KMS-11 (cell line): ENCODE results near the gene GZMM.

Experiments used
- H2AFZ ChIP-seq: fragments of 200-600 bp; sonication (generic); 2 replicates; pipeline ENCODE4 v1.6.1; 2016; ENCODE audit warnings: antibody characterized with exemption, mixed run types, low read depth
- H3K27ac ChIP-seq: fragments of 200-600 bp; sonication (generic); 2 replicates; pipeline ENCODE4 v1.6.1; 2016; ENCODE audit warnings: mild to moderate bottlenecking, mixed run types
- H3K27me3 ChIP-seq: fragments of 200-600 bp; sonication (generic); 2 replicates; pipeline ENCODE4 v1.6.1; 2017; ENCODE audit warnings: mild to moderate bottlenecking, low read depth, mixed run types, moderate library complexity; ENCODE audit not compliant: insufficient read depth
- H3K36me3 ChIP-seq: fragments of 200-600 bp; sonication (generic); 2 replicates; pipeline ENCODE4 v1.6.1; 2017; ENCODE audit warnings: mild to moderate bottlenecking, mixed run types; ENCODE audit not compliant: insufficient read depth
- H3K4me1 ChIP-seq: fragments of 200-600 bp; sonication (generic); 2 replicates; pipeline ENCODE4 v1.6.1; 2016; ENCODE audit warnings: mild to moderate bottlenecking, low read depth, mixed run types; ENCODE audit not compliant: poor library complexity, severe bottlenecking
- H3K4me2 ChIP-seq: fragments of 200-600 bp; sonication (generic); 2 replicates; pipeline ENCODE4 v1.7.0; 2016; ENCODE audit warnings: mild to moderate bottlenecking, mixed run types
- H3K4me3 ChIP-seq: fragments of 200-600 bp; sonication (generic); IDR thresholded peaks from 2 replicates; pipeline ENCODE4 v1.6.1; 2017; ENCODE audit warnings: low read depth, low read length, mixed read lengths; ENCODE audit not compliant: insufficient read depth
- H3K79me2 ChIP-seq: fragments of 200-600 bp; sonication (generic); 2 replicates; pipeline ENCODE4 v1.6.1; 2016; ENCODE audit warnings: low read depth, mixed run types; ENCODE audit not compliant: insufficient read depth
- H3K9ac ChIP-seq: fragments of 200-600 bp; sonication (generic); 2 replicates; pipeline ENCODE4 v1.6.1; 2016; ENCODE audit warnings: mild to moderate bottlenecking, mixed run types
- H4K20me1 ChIP-seq: fragments of 200-600 bp; sonication (generic); 2 replicates; pipeline ENCODE4 v1.6.1; 2016; ENCODE audit warnings: mild to moderate bottlenecking, mixed run types; ENCODE audit not compliant: insufficient read depth
- CTCF ChIP-seq: fragments of 200-600 bp; sonication (generic); conservative IDR thresholded peaks from 2 replicates; pipeline ENCODE4 v1.6.1; 2017; ENCODE audit warnings: low read depth, mild to moderate bottlenecking, antibody characterized with exemption, low read length, moderate library complexity, mixed read lengths

GZMM gene

GRCh38 chr19:530134-531008 is 13.5 kb upstream of the GZMM start:
- Histone ChIP-seq H3K9ac (peak overlapping the region; percentile 39; the same call in 1 of the 2 replicates), H3K4me2 (peak overlapping the region; percentile 39; the same call in 1 of the 2 replicates), H3K79me2 (peaks cover 17% of the 10 kb centered on the region; the same call in 1 of the 2 replicates), H3K4me1 (peaks cover 19% of the 10 kb centered on the region), H3K27ac (no peak overlapping the region), H2AFZ (peak overlapping the region; percentile 91), H3K4me3 (no peak overlapping the region), H3K36me3 (no peaks in the 10 kb centered on the region), H3K27me3 (peaks cover 25% of the 10 kb centered on the region), H4K20me1 (peaks cover 6% of the 10 kb centered on the region; the same call in 1 of the 2 replicates)
- TF ChIP-seq CTCF, result no peak

DNA sequence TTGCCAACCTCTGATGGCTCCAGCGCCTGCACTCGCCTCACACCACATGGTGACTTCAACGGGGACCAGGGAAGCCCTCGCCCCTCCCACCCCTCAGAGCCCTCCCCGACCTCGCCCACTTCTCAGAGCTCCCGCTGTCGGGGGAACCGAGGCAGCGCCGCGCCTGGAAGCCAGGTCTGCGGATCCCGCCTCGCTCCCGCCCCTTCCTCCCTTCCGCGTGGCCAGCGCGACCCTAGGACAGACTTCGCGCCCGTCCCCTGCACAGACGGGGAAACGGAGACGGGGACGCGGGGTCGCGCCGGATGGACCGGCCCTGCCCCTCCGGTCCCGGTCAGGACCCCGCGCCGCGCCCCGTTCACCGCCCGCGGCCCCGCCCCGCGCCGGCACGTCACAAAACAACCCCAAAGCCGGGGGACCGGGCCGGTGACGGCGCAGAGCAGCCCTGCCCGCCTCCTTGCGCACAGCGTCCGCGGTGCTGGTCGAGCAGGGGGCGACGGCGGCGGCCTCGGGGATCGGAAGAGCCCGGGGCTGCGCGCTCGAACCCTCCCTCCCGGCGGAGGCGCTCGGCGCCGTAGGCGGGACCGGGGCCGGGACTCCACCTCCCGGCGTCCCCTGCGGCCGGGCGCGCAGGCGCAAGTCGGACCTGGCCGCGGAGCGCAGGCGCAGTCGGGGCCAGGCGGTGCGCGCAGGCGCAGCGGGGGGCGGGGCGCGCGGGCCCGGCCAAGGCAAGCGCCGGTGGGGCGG is 12.7 kb upstream of the GZMM start:
- peak overlapping the region; percentile 91 for H2AFZ ChIP-seq
- no peak overlapping the region for H3K27ac ChIP-seq
- H3K4me2 ChIP-seq, result peak overlapping the region; percentile 39; the same call in 1 of the 2 replicates
- no peak overlapping the region for H3K4me3 ChIP-seq
- peak overlapping the region; percentile 39; the same call in 1 of the 2 replicates for H3K9ac ChIP-seq
- peaks cover 21% of the 10 kb centered on the region for H3K27me3 ChIP-seq
- no peaks in the 10 kb centered on the region for H3K36me3 ChIP-seq
- no peak for TF ChIP-seq CTCF
- peaks cover 17% of the 10 kb centered on the region; the same call in 1 of the 2 replicates for H3K79me2 ChIP-seq
- H4K20me1 ChIP-seq, result peaks cover 6% of the 10 kb centered on the region; the same call in 1 of the 2 replicates
- peaks cover 19% of the 10 kb centered on the region for H3K4me1 ChIP-seq

- Histone ChIP-seq H3K4me3 (no peak within 1 kb of the TSS), H4K20me1 (peaks cover 6% of the 10 kb centered on the region; the same call in 1 of the 2 replicates), H3K27me3 (peaks cover 14% of the 10 kb centered on the region), H3K36me3 (no peaks in the 10 kb centered on the region), H2AFZ (peak within 1 kb of the TSS; percentile 91), H3K27ac (no peak within 1 kb of the TSS; the same call in 1 of the 2 replicates), H3K9ac (peak within 1 kb of the TSS; percentile 40; the same call in 1 of the 2 replicates), H3K4me1 (peaks cover 17% of the 10 kb centered on the region), H3K4me2 (peak within 1 kb of the TSS; percentile 96), H3K79me2 (peaks cover 17% of the 10 kb centered on the region; the same call in 1 of the 2 replicates)
- no peak for TF ChIP-seq CTCF
These were observed 11.9 kb upstream of the GZMM start, which contains the start of gene CDC34 for GRCh38 chr19:531753-532560. TSS of gene CDC34 (plus strand) at chr19:531760. CDS start at chr19:531932, 172 bp downstream.
